ENCODE results near the gene LTBP1. TPM values are rescaled to one million over a fixed set of nuclear protein-coding genes. Genes with fewer than 3 reads are reported as not detected.

Gene LTBP1
- total and polyA plus RNA-seq, 2 of the 13 experiments (the other 11 are each of a cell fraction or from before 2014, with no cell fraction given) = 0.12 to 0.22 TPM

DNA sequence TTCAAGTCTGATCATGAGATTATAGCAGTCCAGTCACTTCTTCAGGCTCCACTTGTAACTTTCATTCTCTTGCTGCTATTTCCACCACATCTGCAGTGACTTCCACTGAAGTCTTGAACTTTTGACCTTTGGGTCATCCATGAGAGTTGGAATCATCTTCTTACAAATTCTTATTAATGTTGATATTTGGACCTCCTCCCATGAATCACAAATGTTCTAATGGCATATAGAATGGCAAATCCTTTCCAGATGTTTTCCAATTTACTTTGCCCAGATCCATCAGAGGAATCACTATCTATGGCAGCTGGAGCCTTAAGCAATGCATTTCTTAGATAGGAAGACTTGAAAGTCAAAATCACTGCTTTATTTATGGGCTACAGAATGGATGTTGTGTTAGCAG lies 159.4 kb downstream of the LTBP1 start:
- ATAC-seq (no peak), FAIRE-seq (no peak)

More for the DNA sequence above, 159.4 kb downstream of the LTBP1 start:
- Histone ChIP-seq H3K27me3 (ENCODE audit: control insufficient read depth in 1 of 2, insufficient read depth in 2 of 2, low read length in 2 of 2) (peaks cover 0 to 2% of the 10 kb centered on the region in 2 experiments; a peak in 1 of 5 replicates), H4K20me1 (ENCODE audit: insufficient read depth, low read length) (no peaks in the 10 kb centered on the region), H3K4me3 (replicated peaks in 1 of 3; ENCODE audit: insufficient read depth in 1 of 3, low read depth in 2 of 3, low read length in 3 of 3) (no peak overlapping the region), H3K27ac (ENCODE audit: extremely low read length, insufficient read depth, low read length) (no peak overlapping the region), H3K4me2 (ENCODE audit: low read depth, low read length) (no peak overlapping the region), H3K9me3 (ENCODE audit: low read length) (no peaks in the 10 kb centered on the region), H3K4me1 (ENCODE audit: insufficient read depth, low read length) (no peaks in the 10 kb centered on the region), H3K79me2 (ENCODE audit: insufficient read depth, low read length) (no peaks in the 10 kb centered on the region), H3K9ac (ENCODE audit: insufficient read depth, low read depth, low read length) (no peak overlapping the region), H2AFZ (ENCODE audit: low read length) (no peak overlapping the region), H3K36me3 (replicated peaks in 1 of 2; ENCODE audit: control insufficient read depth in 1 of 2, insufficient read depth in 2 of 2, low read length in 2 of 2) (no peaks in the 10 kb centered on the region)
- in situ Hi-C loops (cut with HindIII; ENCODE audit: extremely low pct_ligation_motif_present, low pct_unique_long_range_greater_than_20kb) = no loop called here
- ChIA-PET POLR2A (no interaction called here), CTCF (ENCODE audit: low intra/inter-chr PET ratio, low total read pairs) (no interaction called here)
- no peak for DNase-seq (ENCODE audit: low spot score)
- BruUV-seq (replicated peaks) = no TSS peak
- no peak for TF ChIP-seq RBM39 (IDR thresholded peaks at IDR 0.05; ENCODE audit: low read depth, low read length, poor library complexity, severe bottlenecking)
- no peak for TF ChIP-seq ZNF670 (CRISPR knock-in tag; IDR thresholded peaks at IDR 0.05; ENCODE audit: borderline replicate concordance)
- TF ChIP-seq ZNF703 (CRISPR knock-in tag; IDR thresholded peaks at IDR 0.05; ENCODE audit: borderline replicate concordance) = no peak
- TF ChIP-seq KIAA2018 (CRISPR knock-in tag; IDR thresholded peaks at IDR 0.05; ENCODE audit: borderline replicate concordance) = no peak
- TF ChIP-seq HES4 (CRISPR knock-in tag; IDR thresholded peaks at IDR 0.05; ENCODE audit: borderline replicate concordance) = no peak
- TF ChIP-seq GATAD2A (CRISPR knock-in tag; IDR thresholded peaks at IDR 0.05) = no peak
- TF ChIP-seq SALL1 (CRISPR knock-in tag; IDR thresholded peaks at IDR 0.05) = no peak
- no peak for TF ChIP-seq NKX3-1 (CRISPR knock-in tag; IDR thresholded peaks at IDR 0.05)
- no peak for TF ChIP-seq NFIC (IDR thresholded peaks at IDR 0.05; ENCODE audit: low read length)
- intact Hi-C loops (cut with micrococcal nuclease; ENCODE audit: unreplicated experiment) = no loop called here

All from HepG2 (cell line).